Vagina (tissue), 2 donors: ENCODE measurements around the gene NEDD4. TPM values are rescaled to one million over a fixed set of nuclear protein-coding genes. Genes with fewer than 3 reads are reported as not detected.

ENCODE experiments used
- DNase-seq, 2 donors: peaks; one replicate each; pipeline ENCODE4 v3.0.0-alpha.2; 2017; ENCODE audit errors: extremely low spot score in 2 of 2
- H3K27ac ChIP-seq: fragments of 200-600 bp; sonication (generic); one replicate; pipeline ENCODE4 v1.5.1; 2019
- H3K27me3 ChIP-seq: fragments of 200-600 bp; sonication (generic); one replicate; pipeline ENCODE4 v1.5.1; 2019
- H3K36me3 ChIP-seq, 2 donors: fragments of 200-600 bp; sonication (generic); one replicate each; pipeline ENCODE4 v1.5.1; 2017 to 2019
- H3K4me1 ChIP-seq: fragments of 200-600 bp; sonication (generic); one replicate; pipeline ENCODE4 v1.5.1; 2019
- H3K4me3 ChIP-seq, 2 donors: fragments of 200-600 bp; sonication (generic); 1 replicate in 1 of 2; 2 replicates in 1 of 2; pipeline ENCODE4 v1.5.1; 2016 to 2019
- H3K9me3 ChIP-seq: fragments of 200-600 bp; sonication (generic); one replicate; pipeline ENCODE4 v1.5.1; 2019
- CTCF ChIP-seq, 3 experiments: fragments of 450-650 bp in 2 of 3; fragments of 200-600 bp in 1 of 3; sonication (generic) in 1 of 3; IDR thresholded peaks; one replicate each; pipeline ENCODE4 v1.5.1; 2017 to 2019; ENCODE audit warnings: antibody characterized with exemption in 3 of 3, mild to moderate bottlenecking in 2 of 3, moderate library complexity in 2 of 3
- POLR2A ChIP-seq, 2 donors: fragments of 450-650 bp; IDR thresholded peaks; one replicate each; pipeline ENCODE4 v1.6.1; 2017; ENCODE audit warnings: antibody characterized with exemption in 2 of 2, mild to moderate bottlenecking in 2 of 2, moderate library complexity in 2 of 2
- POLR2AphosphoS5 ChIP-seq, 2 donors: sonication (generic); formaldehyde crosslinking; IDR thresholded peaks; one replicate each; pipeline ENCODE4 v1.9.0; 2017; ENCODE audit warnings: antibody characterized with exemption in 2 of 2, mild to moderate bottlenecking in 2 of 2, low read depth in 1 of 2; ENCODE audit not compliant: insufficient read depth in 1 of 2
- intact Hi-C: fragments of 100-400 bp; cut with DNase I; formaldehyde crosslinking; loops from one replicate; pipeline ENCODE4 v1.15.1; 2023
- total RNA-seq: library from RNA; depleted of rRNA; stranded (reverse); fragments of >200 nt; gene quantifications from one replicate; pipeline ENCODE4 v1.2.3, GENCODE V29; 2016

NEDD4 gene
- total RNA-seq, 1 donor from 2014 or later, result 21.9 TPM

GRCh38 chr15:55989383-55989782, 4.0 kb downstream of the NEDD4 start:
- no peaks in the 10 kb centered on the region for H3K36me3 ChIP-seq
- H3K27me3 ChIP-seq, result no peaks in the 10 kb centered on the region
- DNase-seq, result no peak
- no peaks in the 10 kb centered on the region for H3K9me3 ChIP-seq
- H3K4me3 ChIP-seq, result no peak overlapping the region
- no peak for TF ChIP-seq POLR2AphosphoS5 (IDR thresholded peaks at IDR 0.05; ENCODE audit: insufficient read depth in 1 of 2, low read depth in 1 of 2)
- TF ChIP-seq POLR2A (IDR thresholded peaks at IDR 0.05), result no peak
- TF ChIP-seq CTCF (IDR thresholded peaks at IDR 0.05), result no peak
- no peak overlapping the region for H3K27ac ChIP-seq
- H3K4me1 ChIP-seq, result peaks cover 24% of the 10 kb centered on the region
- intact Hi-C loops, result no loop called here

- no peak for DNase-seq
- no peak overlapping the region for H3K4me3 ChIP-seq
- H3K36me3 ChIP-seq, result no peaks in the 10 kb centered on the region
- H3K27me3 ChIP-seq, result no peaks in the 10 kb centered on the region
- TF ChIP-seq POLR2AphosphoS5 (IDR thresholded peaks at IDR 0.05; ENCODE audit: insufficient read depth in 1 of 2, low read depth in 1 of 2) (no peak), CTCF (IDR thresholded peaks at IDR 0.05) (no peak), POLR2A (IDR thresholded peaks at IDR 0.05) (no peak)
- no peak overlapping the region for H3K27ac ChIP-seq
- intact Hi-C loops, result no loop called here
- H3K4me1 ChIP-seq, result peaks cover 3% of the 10 kb centered on the region
- H3K9me3 ChIP-seq, result no peaks in the 10 kb centered on the region
These were observed 11.7 kb downstream of the NEDD4 start for GRCh38 chr15:55981582-55982249.

GRCh38 chr15:55980511-55980910, 12.9 kb downstream of the NEDD4 start:
- intact Hi-C loops, result no loop called here
- no peak for TF ChIP-seq POLR2AphosphoS5 (IDR thresholded peaks at IDR 0.05; ENCODE audit: insufficient read depth in 1 of 2, low read depth in 1 of 2)
- no peak for TF ChIP-seq CTCF (IDR thresholded peaks at IDR 0.05)
- TF ChIP-seq POLR2A (IDR thresholded peaks at IDR 0.05), result no peak

GRCh38 chr15:55977231-55977630, 16.2 kb downstream of the NEDD4 start:
- no peaks in the 10 kb centered on the region for H3K27me3 ChIP-seq
- intact Hi-C loops, result no loop called here
- TF ChIP-seq CTCF (IDR thresholded peaks at IDR 0.05) (no peak), POLR2AphosphoS5 (IDR thresholded peaks at IDR 0.05; ENCODE audit: insufficient read depth in 1 of 2, low read depth in 1 of 2) (no peak), POLR2A (IDR thresholded peaks at IDR 0.05) (no peak)

More at GRCh38 chr15:55980511-55980910, 12.9 kb downstream of the NEDD4 start:
- DNase-seq, result no peak
- no peaks in the 10 kb centered on the region for H3K27me3 ChIP-seq
- H3K9me3 ChIP-seq, result no peaks in the 10 kb centered on the region
- no peak overlapping the region for H3K27ac ChIP-seq
- H3K4me3 ChIP-seq, result no peak overlapping the region
- H3K36me3 ChIP-seq, result no peaks in the 10 kb centered on the region
- no peaks in the 10 kb centered on the region for H3K4me1 ChIP-seq

GRCh38 chr15:55970286-55970685, 23.1 kb downstream of the NEDD4 start:
- TF ChIP-seq POLR2A (IDR thresholded peaks at IDR 0.05), result no peak
- TF ChIP-seq POLR2AphosphoS5 (IDR thresholded peaks at IDR 0.05; ENCODE audit: insufficient read depth in 1 of 2, low read depth in 1 of 2), result no peak
- no peak for TF ChIP-seq CTCF (IDR thresholded peaks at IDR 0.05)
- Histone ChIP-seq H3K36me3 (no peaks in the 10 kb centered on the region), H3K27ac (no peak overlapping the region), H3K4me3 (no peak overlapping the region), H3K27me3 (no peaks in the 10 kb centered on the region), H3K4me1 (no peaks in the 10 kb centered on the region), H3K9me3 (no peaks in the 10 kb centered on the region)
- intact Hi-C loops, result no loop called here
- no peak for DNase-seq

More at GRCh38 chr15:55977231-55977630, 16.2 kb downstream of the NEDD4 start:
- Histone ChIP-seq H3K4me1 (no peaks in the 10 kb centered on the region), H3K36me3 (no peaks in the 10 kb centered on the region), H3K4me3 (no peak overlapping the region), H3K27ac (no peak overlapping the region), H3K9me3 (no peaks in the 10 kb centered on the region)
- no peak for DNase-seq
